Esophagus (tissue), 2 donors: Measurements from ENCODE around the gene SHISAL2A. TPM values are rescaled to one million over a fixed set of nuclear protein-coding genes. Genes with fewer than 3 reads are reported as not detected.
A peak's percentile ranks its signal among the peaks of the same experiment; 100 is the strongest.

ENCODE experiments used
- H3K27ac ChIP-seq, 2 donors: one replicate each; pipeline ENCODE4 v1.5.1; 2013; ENCODE audit warnings: low read depth in 2 of 2, mild to moderate bottlenecking in 2 of 2, inconsistent platforms in 1 of 2, low read length in 1 of 2, moderate library complexity in 1 of 2
- H3K27me3 ChIP-seq, 2 donors: one replicate each; pipeline ENCODE4 v1.6.1; 2013; ENCODE audit warnings: low read length in 2 of 2, control low read depth in 1 of 2, mild to moderate bottlenecking in 1 of 2; ENCODE audit not compliant: insufficient read depth in 2 of 2, control insufficient read depth in 1 of 2
- H3K36me3 ChIP-seq, 2 donors: one replicate each; pipeline ENCODE4 v1.6.1; 2013; ENCODE audit warnings: low read length in 1 of 2; ENCODE audit not compliant: control insufficient read depth in 2 of 2, insufficient read depth in 2 of 2
- H3K4me1 ChIP-seq, 2 donors: one replicate each; pipeline ENCODE4 v1.6.1; 2013; ENCODE audit warnings: low read length in 1 of 2; ENCODE audit not compliant: control insufficient read depth in 2 of 2, insufficient read depth in 2 of 2
- H3K4me3 ChIP-seq, 2 donors: one replicate each; pipeline ENCODE4 v1.5.1; 2013; ENCODE audit warnings: low read length in 2 of 2, mild to moderate bottlenecking in 2 of 2, low read depth in 1 of 2, moderate library complexity in 1 of 2
- H3K9me3 ChIP-seq, 2 donors: one replicate each; pipeline ENCODE4 v1.6.1; 2013; ENCODE audit warnings: mild to moderate bottlenecking in 2 of 2, low read depth in 1 of 2, low read length in 1 of 2, moderate library complexity in 1 of 2; ENCODE audit not compliant: control insufficient read depth in 2 of 2, insufficient read depth in 1 of 2
- WGBS, 2 donors: extraction: QIAGEN DNeasy Blood & Tissue Kit; methylation state at CpG; one replicate each; pipeline ENCODE4 v1.1.7; 2013; 5-methylcytosine and 5-hydroxymethylcytosine counted together
- polyA plus RNA-seq, 2 donors: library from polyadenylated mRNA; stranded (reverse); fragments of 200-250 nt; gene quantifications; one replicate each; pipeline ENCODE4 v1.2.3, GENCODE V29; 2013
- donor health status: healthy with polysubstance abuse.
- donor health status: Bipolar disorder and iron deficiency.

The SHISAL2A gene
- under 1 TPM; 0.16 to 0.20 TPM for polyA plus RNA-seq

- Histone ChIP-seq H3K27me3 (peaks cover 0 to 14% of the 10 kb centered on the region in 2 donors), H3K4me3 (peak within 1 kb of the TSS; percentile 45 to 51)
- WGBS, 2 donors, result 11 to 21% methylated on average over 26 to 53 of the region's 53 CpGs
Measured at GRCh38 chr1:52632732-52633290, at the start of gene SHISAL2A. SHISAL2A (plus strand) TSS chr1:52633168; CDS start chr1:52633494, 326 bp downstream.

GRCh38 chr1:52585474-52585873 is 47.5 kb upstream of the SHISAL2A start:
- Histone ChIP-seq H3K4me3 (no peak overlapping the region), H3K9me3 (no peaks in the 10 kb centered on the region), H3K27ac (no peak overlapping the region), H3K4me1 (no peaks in the 10 kb centered on the region), H3K27me3 (no peaks in the 10 kb centered on the region), H3K36me3 (no peaks in the 10 kb centered on the region)
- 68 to 72% methylated on average over 1 of the region's 1 CpG for WGBS, 2 donors

More at GRCh38 chr1:52632732-52633290, at the start of gene SHISAL2A:
- H3K36me3 ChIP-seq, result no peaks in the 10 kb centered on the region
- H3K27ac ChIP-seq, result peak within 1 kb of the TSS; percentile 8 to 65
- peaks cover 6 to 8% of the 10 kb centered on the region in 2 donors for H3K4me1 ChIP-seq
- H3K9me3 ChIP-seq, result no peaks in the 10 kb centered on the region

- Histone ChIP-seq H3K27ac (no peak overlapping the region), H3K36me3 (no peaks in the 10 kb centered on the region), H3K27me3 (no peaks in the 10 kb centered on the region), H3K4me1 (no peaks in the 10 kb centered on the region), H3K4me3 (no peak overlapping the region), H3K9me3 (no peaks in the 10 kb centered on the region)
Measured at GRCh38 chr1:52588027-52588426, 44.9 kb upstream of the SHISAL2A start.

GRCh38 chr1:52588535-52588934 is 44.4 kb upstream of the SHISAL2A start:
- Histone ChIP-seq H3K4me1 (no peaks in the 10 kb centered on the region), H3K27me3 (no peaks in the 10 kb centered on the region), H3K9me3 (no peaks in the 10 kb centered on the region), H3K4me3 (no peak overlapping the region), H3K36me3 (no peaks in the 10 kb centered on the region), H3K27ac (no peak overlapping the region)
- WGBS, 2 donors, result 54 to 68% methylated on average over 1 of the region's 1 CpG

GRCh38 chr1:52590266-52590665 is 42.7 kb upstream of the SHISAL2A start:
- no peak overlapping the region for H3K27ac ChIP-seq
- no peaks in the 10 kb centered on the region for H3K9me3 ChIP-seq
- H3K4me1 ChIP-seq, result no peaks in the 10 kb centered on the region
- no peaks in the 10 kb centered on the region for H3K36me3 ChIP-seq
- 59 to 61% methylated on average over 6 of the region's 6 CpGs for WGBS, 2 donors
- H3K4me3 ChIP-seq, result no peak overlapping the region
- H3K27me3 ChIP-seq, result no peaks in the 10 kb centered on the region

DNA sequence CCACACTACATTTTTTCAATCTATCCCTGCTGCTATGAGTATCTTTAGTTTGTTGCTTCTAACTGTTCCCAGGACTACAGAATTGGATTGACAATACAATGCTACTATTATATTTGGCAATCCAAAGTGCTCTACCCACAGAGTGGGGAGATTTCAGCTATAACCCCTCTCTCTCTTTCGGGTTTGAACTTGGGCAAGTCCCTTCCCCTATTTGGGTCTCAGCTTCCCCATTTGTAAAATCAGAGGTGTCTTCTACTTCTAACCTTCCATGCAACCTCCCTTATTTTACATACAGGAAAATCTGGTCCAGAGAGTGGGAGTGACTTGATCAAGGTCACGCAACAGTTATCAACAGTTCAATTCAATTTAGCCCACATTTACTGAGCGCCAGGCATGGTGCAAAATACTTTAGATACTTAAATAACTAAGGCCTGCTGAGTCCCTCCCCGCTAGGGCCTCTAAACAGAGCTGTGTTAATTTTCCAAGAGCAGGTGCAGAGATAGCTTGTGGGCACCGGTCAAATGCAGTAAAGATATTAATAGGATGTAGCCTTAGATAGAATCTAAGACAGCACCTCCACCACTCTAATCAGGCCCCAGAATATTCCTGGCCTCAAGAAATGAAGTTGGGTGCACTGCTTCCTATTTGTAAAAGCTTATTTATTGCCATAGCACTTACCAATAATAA is 40.2 kb upstream of the SHISAL2A start:
- no peaks in the 10 kb centered on the region for H3K4me1 ChIP-seq
- 79 to 91% methylated on average over 5 of the region's 5 CpGs for WGBS, 2 donors

DNA sequence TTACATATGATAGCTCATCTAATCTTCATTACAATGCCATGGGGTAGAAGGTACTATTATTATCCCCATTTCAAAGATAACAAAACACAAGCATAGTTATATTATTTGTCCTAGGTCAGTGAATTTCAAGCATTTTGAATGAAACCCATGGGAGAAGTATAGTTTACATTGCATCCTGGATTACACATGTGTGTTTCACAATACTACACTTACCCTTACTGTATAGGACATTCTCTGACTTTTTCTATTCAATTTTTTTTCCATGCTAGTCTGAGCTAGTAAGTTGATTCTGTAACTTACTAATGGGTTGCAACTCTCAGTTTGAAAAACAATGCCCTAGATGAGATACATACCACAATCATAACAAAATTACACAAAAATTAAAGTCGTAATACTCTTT is 39.5 kb upstream of the SHISAL2A start:
- Histone ChIP-seq H3K36me3 (no peaks in the 10 kb centered on the region), H3K4me1 (no peaks in the 10 kb centered on the region), H3K9me3 (no peaks in the 10 kb centered on the region), H3K27ac (no peak overlapping the region), H3K27me3 (no peaks in the 10 kb centered on the region), H3K4me3 (no peak overlapping the region)
- WGBS, 2 donors, result 92% methylated on average over 1 of the region's 1 CpG

More for the DNA sequence above, 40.2 kb upstream of the SHISAL2A start:
- no peaks in the 10 kb centered on the region for H3K27me3 ChIP-seq
- H3K9me3 ChIP-seq, result no peaks in the 10 kb centered on the region
- no peaks in the 10 kb centered on the region for H3K36me3 ChIP-seq
- no peak overlapping the region for H3K27ac ChIP-seq
- no peak overlapping the region for H3K4me3 ChIP-seq

- Histone ChIP-seq H3K27ac (no peak overlapping the region), H3K4me1 (no peaks in the 10 kb centered on the region), H3K9me3 (no peaks in the 10 kb centered on the region), H3K36me3 (no peaks in the 10 kb centered on the region), H3K4me3 (no peak overlapping the region), H3K27me3 (no peaks in the 10 kb centered on the region)
- WGBS, 2 donors, result 60 to 62% methylated on average over 3 of the region's 3 CpGs
Measured at GRCh38 chr1:52595061-52595460, 37.9 kb upstream of the SHISAL2A start.

- H3K4me1 ChIP-seq, result no peaks in the 10 kb centered on the region
- 52 to 62% methylated on average over 2 of the region's 2 CpGs for WGBS, 2 donors
- H3K36me3 ChIP-seq, result no peaks in the 10 kb centered on the region
- H3K27me3 ChIP-seq, result no peaks in the 10 kb centered on the region
- H3K9me3 ChIP-seq, result no peaks in the 10 kb centered on the region
- no peak overlapping the region for H3K27ac ChIP-seq
- H3K4me3 ChIP-seq, result no peak overlapping the region
Measured at GRCh38 chr1:52597912-52598311, 35.1 kb upstream of the SHISAL2A start.

DNA sequence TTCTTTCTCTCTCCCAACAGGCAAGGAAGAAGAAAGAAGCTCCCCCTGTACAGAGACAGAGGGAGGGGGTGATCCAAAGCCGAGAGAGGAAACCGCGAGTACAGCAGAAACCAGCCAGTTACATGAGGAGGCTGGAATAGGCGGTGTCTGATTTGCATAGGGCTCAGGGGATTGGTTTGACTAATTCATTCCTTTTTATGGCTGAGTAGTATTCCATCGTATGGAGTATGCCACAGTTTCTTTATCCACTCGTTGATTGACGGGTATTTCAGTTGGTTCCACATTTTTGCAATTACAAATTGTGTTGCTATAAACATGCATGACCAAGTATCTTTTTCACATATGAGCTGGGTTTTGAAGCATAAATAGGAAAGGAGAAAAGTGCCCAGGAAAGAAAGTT is 34.2 kb upstream of the SHISAL2A start:
- Histone ChIP-seq H3K4me1 (no peaks in the 10 kb centered on the region), H3K4me3 (no peak overlapping the region), H3K27ac (no peak overlapping the region), H3K9me3 (no peaks in the 10 kb centered on the region), H3K27me3 (no peaks in the 10 kb centered on the region), H3K36me3 (no peaks in the 10 kb centered on the region)
- 96 to 97% methylated on average over 7 of the region's 7 CpGs for WGBS, 2 donors
